GM12878 (cell line): ENCODE data around the gene TBC1D5. TPM values are rescaled to one million over a fixed set of nuclear protein-coding genes. Genes with fewer than 3 reads are reported as not detected.
A peak's percentile ranks its signal among the peaks of the same experiment; 100 is the strongest.

Experiments used
- ATF7 ChIP-seq: fragments of 450-650 bp; IDR thresholded peaks from 2 replicates; pipeline ENCODE4 v1.6.1; 2016; ENCODE audit warnings: low read depth, mild to moderate bottlenecking
- BCL11A ChIP-seq: IDR thresholded peaks from 2 replicates; pipeline ENCODE4 v1.6.1; 2011; ENCODE audit warnings: low read depth, low read length
- CBX5 ChIP-seq: sonication (generic); IDR thresholded peaks from 2 replicates; pipeline ENCODE4 v1.6.1; 2016; ENCODE audit warnings: low read depth, moderate library complexity, mild to moderate bottlenecking, inconsistent platforms
- E4F1 ChIP-seq: fragments of 450-650 bp; IDR thresholded peaks from 2 replicates; pipeline ENCODE4 v1.6.1; 2018; ENCODE audit warnings: borderline replicate concordance, mild to moderate bottlenecking; ENCODE audit not compliant: partially characterized antibody
- EGR1 ChIP-seq, 2 experiments: IDR thresholded peaks; 1 replicate in 1 of 2; 2 replicates in 1 of 2; pipeline ENCODE4 v1.6.1; 2011 to 2012; ENCODE audit warnings: low read depth in 2 of 2, low read length in 2 of 2, borderline replicate concordance in 1 of 2, mild to moderate bottlenecking in 1 of 2, moderate library complexity in 1 of 2
- FOXK2 ChIP-seq: fragments of 450-650 bp; IDR thresholded peaks from 2 replicates; pipeline ENCODE4 v1.6.1; 2017; ENCODE audit warnings: mild to moderate bottlenecking, moderate library complexity
- HDAC2 ChIP-seq: fragments of 200-600 bp; sonication (generic); IDR thresholded peaks from 2 replicates; pipeline ENCODE4 v1.6.1; 2017
- IKZF1 ChIP-seq: fragments of 450-650 bp; conservative IDR thresholded peaks from 2 replicates; pipeline ENCODE4 v1.6.1; 2017; ENCODE audit warnings: antibody characterized with exemption, mild to moderate bottlenecking
- IKZF2 ChIP-seq, 2 experiments: fragments of 450-650 bp; IDR thresholded peaks; 2 replicates each; pipeline ENCODE4 v1.6.1; 2017; ENCODE audit warnings: mild to moderate bottlenecking in 2 of 2, moderate library complexity in 2 of 2
- IRF4 ChIP-seq: IDR thresholded peaks from 2 replicates; pipeline ENCODE4 v1.6.1; 2011; ENCODE audit warnings: low read depth, low read length
- MYB ChIP-seq: fragments of 150-350 bp; IDR thresholded peaks from 2 replicates; pipeline ENCODE4 v1.6.1; 2014; ENCODE audit warnings: mild to moderate bottlenecking, low read depth, low read length, borderline replicate concordance
- NFIC ChIP-seq: IDR thresholded peaks from 2 replicates; pipeline ENCODE4 v1.6.1; 2012; ENCODE audit warnings: low read depth, mild to moderate bottlenecking, inconsistent platforms, low read length, moderate library complexity
- PML ChIP-seq: IDR thresholded peaks from 2 replicates; pipeline ENCODE4 v1.6.1; 2012; ENCODE audit warnings: low read length, inconsistent platforms
- RELA ChIP-seq: fragments of 450-650 bp; IDR thresholded peaks from 2 replicates; pipeline ENCODE4 v1.8.0; 2014; ENCODE audit warnings: borderline replicate concordance; ENCODE audit not compliant: partially characterized antibody
- RELB ChIP-seq: fragments of 450-650 bp; IDR thresholded peaks from 2 replicates; pipeline ENCODE4 v1.6.1; 2017; ENCODE audit warnings: low read depth, mild to moderate bottlenecking, moderate library complexity
- SRF ChIP-seq, 2 experiments: IDR thresholded peaks; 2 replicates each; pipeline ENCODE4 v1.6.1; 2011; ENCODE audit warnings: low read depth in 2 of 2, low read length in 2 of 2, mild to moderate bottlenecking in 1 of 2, moderate library complexity in 1 of 2
- TARDBP ChIP-seq: IDR thresholded peaks from 2 replicates; pipeline ENCODE4 v1.6.1; 2016; ENCODE audit warnings: borderline replicate concordance
- TCF3 ChIP-seq: IDR thresholded peaks from 2 replicates; pipeline ENCODE4 v1.6.1; 2012; ENCODE audit warnings: low read depth, mild to moderate bottlenecking, low read length, borderline replicate concordance; ENCODE audit not compliant: insufficient read depth
- TCF7 ChIP-seq: IDR thresholded peaks from 2 replicates; pipeline ENCODE4 v1.6.1; 2014; ENCODE audit warnings: antibody characterized with exemption, borderline replicate concordance
- USF2 ChIP-seq: IDR thresholded peaks from 2 replicates; pipeline ENCODE4 v1.6.1; 2011; ENCODE audit warnings: low read depth, low read length, improper control_type of control experiment, borderline replicate concordance
- YBX1 ChIP-seq: fragments of 450-650 bp; IDR thresholded peaks from 2 replicates; pipeline ENCODE4 v1.6.1; 2016; ENCODE audit warnings: antibody characterized with exemption
- YY1 ChIP-seq: IDR thresholded peaks from 2 replicates; pipeline ENCODE4 v1.6.1; 2011; ENCODE audit warnings: low read depth, mild to moderate bottlenecking, low read length
- ZNF384 ChIP-seq: IDR thresholded peaks from 2 replicates; pipeline ENCODE4 v1.6.1; 2012; ENCODE audit warnings: low read depth, mild to moderate bottlenecking, low read length, improper control_type of control experiment, borderline replicate concordance
- polyA plus RNA-seq, 11 experiments: library from polyadenylated mRNA; depleted of rRNA in 4 of 11; unstranded in 6 of 11; stranded (reverse) in 5 of 11; fragments of >200 nt; fragmentation: Nextera tagmentation in 4 of 11; fragmentation: Illumina TruSeq in 1 of 11; extraction: Ambion mirVana in 4 of 11; extraction: Trizol in 1 of 11; gene quantifications; 1 replicate in 1 of 11; 2 replicates in 10 of 11; pipeline versions ENCODE4 v1.2.1 to v1.2.3, GENCODE V29; 2011 to 2016; ENCODE audit warnings: inconsistent platforms in 2 of 11, missing spikeins in 2 of 11, low read depth in 1 of 11
- total RNA-seq, 4 experiments: library from RNA; depleted of rRNA in 3 of 4; stranded (reverse); fragments of >200 nt in 3 of 4; fragmentation: Illumina TruSeq in 1 of 4; extraction: Trizol in 1 of 4; gene quantifications; 2 replicates each; pipeline versions ENCODE4 v1.2.1 to v1.2.3, GENCODE V29; 2013 to 2021
- TF ChIP-seq, protein P1 (sequence below): IDR thresholded peaks from 2 replicates; pipeline ENCODE4 v1.6.1; 2012; ENCODE audit warnings: low read length, inconsistent platforms
- TF ChIP-seq, protein P2 (sequence below): fragments of 450-650 bp; IDR thresholded peaks from 2 replicates; pipeline ENCODE4 v1.6.1; 2017; ENCODE audit warnings: borderline replicate concordance

Gene TBC1D5
- total and polyA plus RNA-seq, 10 of the 15 experiments (the other 5 are each of a cell fraction or from before 2014, with no cell fraction given): 5.5 to 61.0 (median 43.8) TPM

DNA sequence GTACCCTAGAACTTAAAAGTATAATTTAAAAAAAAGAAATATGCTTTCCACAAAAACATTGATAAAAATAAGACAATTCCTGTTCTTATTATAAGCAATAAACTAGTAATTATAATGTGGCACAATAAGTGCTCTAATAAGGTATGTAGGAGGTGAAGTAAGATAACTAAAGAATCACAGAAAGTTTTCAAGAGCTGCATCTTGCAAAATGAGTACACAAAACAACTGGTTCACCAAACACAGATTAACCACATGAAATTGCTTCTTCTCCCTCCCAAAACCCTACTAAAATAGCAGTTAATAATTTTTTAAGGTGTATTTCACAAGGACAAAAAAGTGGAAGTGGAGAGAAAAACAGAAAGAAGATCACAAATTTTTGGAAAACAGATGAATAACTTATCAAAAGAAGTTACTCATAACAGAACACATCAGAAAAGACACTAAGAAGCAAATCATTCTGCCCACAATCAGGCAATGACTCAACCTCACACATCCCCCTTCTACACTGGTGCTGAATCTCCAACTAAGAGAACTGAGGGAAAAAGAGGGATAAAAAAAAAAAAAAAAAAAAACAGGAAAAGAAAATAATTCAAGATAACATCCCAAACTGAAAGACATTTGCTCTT, 64.2 kb downstream of the TBC1D5 start (continued):
- TF ChIP-seq E4F1 (no peak), TCF3 (no peak), RELB (peak; percentile 58), CBX5 (no peak), ATF7 (no peak), USF2 (no peak), PML (no peak), EGR1 (IDR thresholded peaks at IDR 0.05; ENCODE audit: borderline replicate concordance in 1 of 2, low read depth in 2 of 2, low read length in 2 of 2) (no peak), IRF4 (0 out of 2 replicates have a peak, but pooled peaks have one; percentile 47), RELA (no peak), NFIC (peak; percentile 82), HDAC2 (no peak), SRF (IDR thresholded peaks at IDR 0.05; ENCODE audit: low read depth in 2 of 2, low read length in 2 of 2) (0 out of 4 replicates have a peak, but pooled peaks of 1 of the 2 experiments have one; percentile 15), IKZF1 (peak; percentile 50), YY1 (no peak), ZNF384 (no peak), FOXK2 (no peak), TCF7 (peak; percentile 75; the same call in 1 of the 2 replicates), BCL11A (peak; percentile 61; the same call in 1 of the 2 replicates), IKZF2 (IDR thresholded peaks at IDR 0.05) (peak; percentile 67 to 72), TARDBP (no peak), YBX1 (no peak), MYB (no peak)
- TF ChIP-seq, protein P1, sequence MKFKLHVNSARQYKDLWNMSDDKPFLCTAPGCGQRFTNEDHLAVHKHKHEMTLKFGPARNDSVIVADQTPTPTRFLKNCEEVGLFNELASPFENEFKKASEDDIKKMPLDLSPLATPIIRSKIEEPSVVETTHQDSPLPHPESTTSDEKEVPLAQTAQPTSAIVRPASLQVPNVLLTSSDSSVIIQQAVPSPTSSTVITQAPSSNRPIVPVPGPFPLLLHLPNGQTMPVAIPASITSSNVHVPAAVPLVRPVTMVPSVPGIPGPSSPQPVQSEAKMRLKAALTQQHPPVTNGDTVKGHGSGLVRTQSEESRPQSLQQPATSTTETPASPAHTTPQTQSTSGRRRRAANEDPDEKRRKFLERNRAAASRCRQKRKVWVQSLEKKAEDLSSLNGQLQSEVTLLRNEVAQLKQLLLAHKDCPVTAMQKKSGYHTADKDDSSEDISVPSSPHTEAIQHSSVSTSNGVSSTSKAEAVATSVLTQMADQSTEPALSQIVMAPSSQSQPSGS: 0 out of 2 replicates have a peak, but pooled peaks have one; percentile 51
- TF ChIP-seq, protein P2, sequence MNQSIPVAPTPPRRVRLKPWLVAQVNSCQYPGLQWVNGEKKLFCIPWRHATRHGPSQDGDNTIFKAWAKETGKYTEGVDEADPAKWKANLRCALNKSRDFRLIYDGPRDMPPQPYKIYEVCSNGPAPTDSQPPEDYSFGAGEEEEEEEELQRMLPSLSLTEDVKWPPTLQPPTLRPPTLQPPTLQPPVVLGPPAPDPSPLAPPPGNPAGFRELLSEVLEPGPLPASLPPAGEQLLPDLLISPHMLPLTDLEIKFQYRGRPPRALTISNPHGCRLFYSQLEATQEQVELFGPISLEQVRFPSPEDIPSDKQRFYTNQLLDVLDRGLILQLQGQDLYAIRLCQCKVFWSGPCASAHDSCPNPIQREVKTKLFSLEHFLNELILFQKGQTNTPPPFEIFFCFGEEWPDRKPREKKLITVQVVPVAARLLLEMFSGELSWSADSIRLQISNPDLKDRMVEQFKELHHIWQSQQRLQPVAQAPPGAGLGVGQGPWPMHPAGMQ: no peak
